Measurements from ENCODE around the gene NOL12.

- no peak for TF ChIP-seq YY1 (IDR thresholded peaks at IDR 0.05; ENCODE audit: extremely low read depth, insufficient replicate concordance, low read depth, low read length)
- TF ChIP-seq EZH2 (IDR thresholded peaks at IDR 0.05), result no peak
- no peak for TF ChIP-seq CTCF (IDR thresholded peaks at IDR 0.05 in 2 of 3, conservative IDR thresholded peaks at IDR 0.05 in 1 of 3; ENCODE audit: borderline replicate concordance in 1 of 3, insufficient read depth in 1 of 3, low read depth in 2 of 3, low read length in 2 of 3)
- TF ChIP-seq REST (IDR thresholded peaks at IDR 0.05; ENCODE audit: low read depth), result no peak
- no peak for TF ChIP-seq CEBPB (IDR thresholded peaks at IDR 0.05; ENCODE audit: low read depth)
- TF ChIP-seq POLR2A (IDR thresholded peaks at IDR 0.05; ENCODE audit: borderline replicate concordance, extremely low read depth, insufficient read depth, insufficient read length), result no peak
- TF ChIP-seq POLR2AphosphoS5 (IDR thresholded peaks at IDR 0.05; ENCODE audit: low read depth, low read length), result no peak
- no peak for TF ChIP-seq ATF3 (IDR thresholded peaks at IDR 0.05)
These were observed 30.9 kb upstream of the NOL12 start for GRCh38 chr22:37655252-37655563.

Data from HCT116 (cell line).